K562 (cell line): Measurements from ENCODE around the gene PPP1R14B. TPM values are rescaled to one million over a fixed set of nuclear protein-coding genes. Genes with fewer than 3 reads are reported as not detected.

Experiments
- CBX1 ChIP-seq: sonication (generic); IDR thresholded peaks from 2 replicates; pipeline ENCODE4 v1.6.1; 2016; ENCODE audit warnings: antibody characterized with exemption, low read depth, mild to moderate bottlenecking
- MAFG ChIP-seq: fragments of 450-650 bp; conservative IDR thresholded peaks from 2 replicates; pipeline ENCODE4 v1.6.1; 2016; ENCODE audit warnings: missing genetic modification characterization, missing compliant biosample characterization
- MYNN ChIP-seq, 2 experiments: sonication (generic); formaldehyde crosslinking in 1 of 2; IDR thresholded peaks; 2 replicates each; pipeline versions ENCODE4 v1.5.0 to v1.6.1; 2016 to 2020; ENCODE audit warnings: antibody characterized with exemption in 1 of 2, missing genetic modification reagents in 1 of 2
- PHB ChIP-seq: fragments of 250-450 bp; sonication (Bioruptor Pico); IDR thresholded peaks from 2 replicates; pipeline ENCODE4 v1.5.0; 2021
- PML ChIP-seq: IDR thresholded peaks from 2 replicates; pipeline ENCODE4 v1.6.1; 2012; ENCODE audit warnings: low read length, inconsistent platforms
- POLR2A ChIP-seq: fragments of 450-650 bp; conservative IDR thresholded peaks from 2 replicates; pipeline ENCODE4 v1.6.1; 2016
- SAP30 ChIP-seq: fragments of 200-600 bp; sonication (generic); IDR thresholded peaks from 2 replicates; pipeline ENCODE4 v1.6.1; 2012; ENCODE audit warnings: borderline replicate concordance, low read depth, mild to moderate bottlenecking, moderate library complexity, low read length, control low read depth, inconsistent platforms; ENCODE audit not compliant: insufficient read depth, poor library complexity, severe bottlenecking
- TAF1 ChIP-seq: IDR thresholded peaks from 2 replicates; pipeline ENCODE4 v1.6.1; 2011; ENCODE audit warnings: mild to moderate bottlenecking, low read length, moderate library complexity; ENCODE audit not compliant: insufficient read depth, control insufficient read depth, severe bottlenecking; ENCODE audit errors: extremely low read depth
- TCF3 ChIP-seq: sonication (generic); formaldehyde crosslinking; IDR thresholded peaks from 2 replicates; pipeline ENCODE4 v1.4.0; 2020; ENCODE audit warnings: mild to moderate bottlenecking, missing genetic modification reagents
- ZBTB17 ChIP-seq: fragments of 450-650 bp; formaldehyde crosslinking; IDR thresholded peaks from 2 replicates; pipeline ENCODE4 v1.4.0; 2020; ENCODE audit warnings: mild to moderate bottlenecking
- ZFX ChIP-seq: sonication (generic); formaldehyde crosslinking; IDR thresholded peaks from 2 replicates; pipeline ENCODE4 v1.8.0; 2022; ENCODE audit warnings: mild to moderate bottlenecking, missing genetic modification reagents, moderate library complexity
- polyA plus RNA-seq, 8 experiments: library from polyadenylated mRNA; depleted of rRNA in 4 of 8; stranded (reverse) in 5 of 8; unstranded in 3 of 8; fragments of >200 nt; fragmentation: Nextera tagmentation in 2 of 8; fragmentation: Illumina TruSeq in 1 of 8; extraction: Ambion mirVana in 2 of 8; extraction: Trizol in 1 of 8; gene quantifications; 2 replicates each; pipeline versions ENCODE4 v1.2.1 to v1.2.3, GENCODE V29; 2011 to 2014; ENCODE audit warnings: inconsistent platforms in 1 of 8, missing spikeins in 1 of 8
- total RNA-seq, 7 experiments: library from RNA; depleted of rRNA in 6 of 7; stranded (reverse); fragments of >200 nt in 6 of 7; fragmentation: Illumina TruSeq in 2 of 7; extraction: Trizol in 2 of 7; gene quantifications; 2 replicates each; pipeline versions ENCODE4 v1.2.1 to v1.2.3, GENCODE V29; 2011 to 2021; ENCODE audit warnings: low replicate concordance in 1 of 7
- TF ChIP-seq, protein P1 (sequence below), 3 experiments: fragments of 200-800 bp in 1 of 3; fragments of 250-450 bp in 1 of 3; fragments of 450-650 bp in 1 of 3; sonication (Bioruptor Pico) in 1 of 3; sonication (Bioruptor generic) in 1 of 3; formaldehyde crosslinking in 1 of 3; IDR thresholded peaks; 2 replicates each; pipeline versions ENCODE4 v1.6.1 to v1.8.0; 2016 to 2022; ENCODE audit warnings: mild to moderate bottlenecking in 2 of 3, missing genetic modification characterization in 2 of 3, missing compliant biosample characterization in 1 of 3, moderate library complexity in 1 of 3
- TF ChIP-seq, protein P2 (sequence below), 2 experiments: IDR thresholded peaks in 1 of 2; conservative IDR thresholded peaks in 1 of 2; 2 replicates each; pipeline ENCODE4 v1.6.1; 2016; ENCODE audit warnings: low read depth in 2 of 2, mild to moderate bottlenecking in 1 of 2, missing compliant biosample characterization in 1 of 2, missing genetic modification characterization in 1 of 2, moderate library complexity in 1 of 2
- TF ChIP-seq, protein P3 (sequence below): fragments of 450-650 bp; formaldehyde crosslinking; IDR thresholded peaks from 2 replicates; pipeline ENCODE4 v1.4.0; 2020; ENCODE audit warnings: mild to moderate bottlenecking, moderate library complexity
- TF ChIP-seq, protein P4 (sequence below): sonication (generic); formaldehyde crosslinking; IDR thresholded peaks from 2 replicates; pipeline ENCODE4 v1.8.0; 2022; ENCODE audit warnings: mild to moderate bottlenecking, missing genetic modification reagents, borderline replicate concordance

PPP1R14B gene
- total and polyA plus RNA-seq, 9 of the 15 experiments (the other 6 are each of a cell fraction or from before 2014, with no cell fraction given): 7.7 to 566 (median 212) TPM

DNA sequence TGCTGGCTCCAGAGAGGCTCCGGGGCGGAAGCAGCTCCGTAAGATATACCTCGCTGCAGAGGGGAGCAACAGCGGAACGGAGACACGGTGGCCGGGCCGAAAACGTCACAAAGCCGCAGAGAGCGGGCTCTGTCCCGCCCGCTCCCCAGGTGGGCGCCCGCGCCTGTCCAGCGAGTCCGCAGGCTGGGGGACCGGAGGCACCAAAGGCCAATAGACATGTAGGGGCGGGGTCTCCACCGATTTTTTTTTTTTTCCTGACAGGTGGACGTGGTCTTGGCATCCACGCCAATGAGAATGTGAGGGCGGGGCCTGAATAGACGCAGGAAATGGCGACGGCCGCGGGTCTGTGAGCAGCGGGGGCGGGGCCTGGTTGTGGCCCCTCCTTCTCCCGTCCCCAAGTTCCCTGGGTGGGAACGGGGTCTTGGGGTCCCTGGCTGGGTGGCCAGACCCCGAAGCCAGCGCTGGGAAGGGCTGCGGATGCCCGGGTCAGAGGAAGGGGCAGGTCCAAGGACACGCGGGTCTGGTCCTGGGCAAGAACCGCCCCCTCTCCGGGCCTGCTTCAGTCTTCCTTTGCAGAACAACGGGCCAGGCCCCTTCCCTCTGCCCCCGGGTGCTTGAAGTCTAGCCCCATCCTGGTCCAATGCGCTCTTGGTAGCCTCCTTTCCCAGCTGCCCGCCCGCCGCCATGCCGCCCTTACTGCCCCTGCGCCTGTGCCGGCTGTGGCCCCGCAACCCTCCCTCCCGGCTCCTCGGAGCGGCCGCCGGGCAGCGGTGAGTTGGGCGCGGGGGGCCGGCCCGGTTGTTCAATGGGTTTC is 16.4 kb downstream of the PPP1R14B start, which contains the start of gene DNAJC4 (continued):
- TF ChIP-seq, protein P1, sequence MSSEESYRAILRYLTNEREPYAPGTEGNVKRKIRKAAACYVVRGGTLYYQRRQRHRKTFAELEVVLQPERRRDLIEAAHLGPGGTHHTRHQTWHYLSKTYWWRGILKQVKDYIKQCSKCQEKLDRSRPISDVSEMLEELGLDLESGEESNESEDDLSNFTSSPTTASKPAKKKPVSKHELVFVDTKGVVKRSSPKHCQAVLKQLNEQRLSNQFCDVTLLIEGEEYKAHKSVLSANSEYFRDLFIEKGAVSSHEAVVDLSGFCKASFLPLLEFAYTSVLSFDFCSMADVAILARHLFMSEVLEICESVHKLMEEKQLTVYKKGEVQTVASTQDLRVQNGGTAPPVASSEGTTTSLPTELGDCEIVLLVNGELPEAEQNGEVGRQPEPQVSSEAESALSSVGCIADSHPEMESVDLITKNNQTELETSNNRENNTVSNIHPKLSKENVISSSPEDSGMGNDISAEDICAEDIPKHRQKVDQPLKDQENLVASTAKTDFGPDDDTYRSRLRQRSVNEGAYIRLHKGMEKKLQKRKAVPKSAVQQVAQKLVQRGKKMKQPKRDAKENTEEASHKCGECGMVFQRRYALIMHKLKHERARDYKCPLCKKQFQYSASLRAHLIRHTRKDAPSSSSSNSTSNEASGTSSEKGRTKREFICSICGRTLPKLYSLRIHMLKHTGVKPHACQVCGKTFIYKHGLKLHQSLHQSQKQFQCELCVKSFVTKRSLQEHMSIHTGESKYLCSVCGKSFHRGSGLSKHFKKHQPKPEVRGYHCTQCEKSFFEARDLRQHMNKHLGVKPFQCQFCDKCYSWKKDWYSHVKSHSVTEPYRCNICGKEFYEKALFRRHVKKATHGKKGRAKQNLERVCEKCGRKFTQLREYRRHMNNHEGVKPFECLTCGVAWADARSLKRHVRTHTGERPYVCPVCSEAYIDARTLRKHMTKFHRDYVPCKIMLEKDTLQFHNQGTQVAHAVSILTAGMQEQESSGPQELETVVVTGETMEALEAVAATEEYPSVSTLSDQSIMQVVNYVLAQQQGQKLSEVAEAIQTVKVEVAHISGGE (CRISPR knock-in tag; IDR thresholded peaks at IDR 0.05): peak in 1 of 3 experiments; percentile 66; a peak in 1 of 6 replicates
- TF ChIP-seq PML: peak; percentile 47; the same call in 1 of the 2 replicates
- TF ChIP-seq TCF3 (CRISPR knock-in tag): 0 out of 2 replicates have a peak, but pooled peaks have one; percentile 6
- TF ChIP-seq POLR2A: peak; percentile 77
- TF ChIP-seq, protein P2, sequence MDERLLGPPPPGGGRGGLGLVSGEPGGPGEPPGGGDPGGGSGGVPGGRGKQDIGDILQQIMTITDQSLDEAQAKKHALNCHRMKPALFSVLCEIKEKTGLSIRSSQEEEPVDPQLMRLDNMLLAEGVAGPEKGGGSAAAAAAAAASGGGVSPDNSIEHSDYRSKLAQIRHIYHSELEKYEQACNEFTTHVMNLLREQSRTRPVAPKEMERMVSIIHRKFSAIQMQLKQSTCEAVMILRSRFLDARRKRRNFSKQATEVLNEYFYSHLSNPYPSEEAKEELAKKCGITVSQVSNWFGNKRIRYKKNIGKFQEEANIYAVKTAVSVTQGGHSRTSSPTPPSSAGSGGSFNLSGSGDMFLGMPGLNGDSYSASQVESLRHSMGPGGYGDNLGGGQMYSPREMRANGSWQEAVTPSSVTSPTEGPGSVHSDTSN (CRISPR knock-in tag; IDR thresholded peaks at IDR 0.05; ENCODE audit: low read depth): no peak
- TF ChIP-seq, protein P2 (tag; conservative IDR thresholded peaks at IDR 0.05; ENCODE audit: low read depth): peak; percentile 67
- TF ChIP-seq, protein P3, sequence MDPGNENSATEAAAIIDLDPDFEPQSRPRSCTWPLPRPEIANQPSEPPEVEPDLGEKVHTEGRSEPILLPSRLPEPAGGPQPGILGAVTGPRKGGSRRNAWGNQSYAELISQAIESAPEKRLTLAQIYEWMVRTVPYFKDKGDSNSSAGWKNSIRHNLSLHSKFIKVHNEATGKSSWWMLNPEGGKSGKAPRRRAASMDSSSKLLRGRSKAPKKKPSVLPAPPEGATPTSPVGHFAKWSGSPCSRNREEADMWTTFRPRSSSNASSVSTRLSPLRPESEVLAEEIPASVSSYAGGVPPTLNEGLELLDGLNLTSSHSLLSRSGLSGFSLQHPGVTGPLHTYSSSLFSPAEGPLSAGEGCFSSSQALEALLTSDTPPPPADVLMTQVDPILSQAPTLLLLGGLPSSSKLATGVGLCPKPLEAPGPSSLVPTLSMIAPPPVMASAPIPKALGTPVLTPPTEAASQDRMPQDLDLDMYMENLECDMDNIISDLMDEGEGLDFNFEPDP: no peak
- peak; percentile 67 for TF ChIP-seq SAP30
- TF ChIP-seq MAFG: no peak
- TF ChIP-seq CBX1: peak; percentile 40
- TF ChIP-seq MYNN (IDR thresholded peaks at IDR 0.05): peak; percentile 68
- no peak for TF ChIP-seq MYNN (CRISPR knock-in tag; IDR thresholded peaks at IDR 0.05)
- TF ChIP-seq ZBTB17 (CRISPR knock-in tag): no peak
- TF ChIP-seq PHB (CRISPR knock-in tag): peak; percentile 76; the same call in 1 of the 2 replicates
- TF ChIP-seq TAF1: peak; percentile 71
- TF ChIP-seq, protein P4, sequence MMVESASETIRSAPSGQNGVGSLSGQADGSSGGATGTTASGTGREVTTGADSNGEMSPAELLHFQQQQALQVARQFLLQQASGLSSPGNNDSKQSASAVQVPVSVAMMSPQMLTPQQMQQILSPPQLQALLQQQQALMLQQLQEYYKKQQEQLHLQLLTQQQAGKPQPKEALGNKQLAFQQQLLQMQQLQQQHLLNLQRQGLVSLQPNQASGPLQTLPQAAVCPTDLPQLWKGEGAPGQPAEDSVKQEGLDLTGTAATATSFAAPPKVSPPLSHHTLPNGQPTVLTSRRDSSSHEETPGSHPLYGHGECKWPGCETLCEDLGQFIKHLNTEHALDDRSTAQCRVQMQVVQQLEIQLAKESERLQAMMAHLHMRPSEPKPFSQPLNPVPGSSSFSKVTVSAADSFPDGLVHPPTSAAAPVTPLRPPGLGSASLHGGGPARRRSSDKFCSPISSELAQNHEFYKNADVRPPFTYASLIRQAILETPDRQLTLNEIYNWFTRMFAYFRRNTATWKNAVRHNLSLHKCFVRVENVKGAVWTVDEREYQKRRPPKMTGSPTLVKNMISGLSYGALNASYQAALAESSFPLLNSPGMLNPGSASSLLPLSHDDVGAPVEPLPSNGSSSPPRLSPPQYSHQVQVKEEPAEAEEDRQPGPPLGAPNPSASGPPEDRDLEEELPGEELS: peak; percentile 49; the same call in 1 of the 2 replicates
- peak; percentile 89 for TF ChIP-seq ZFX
